Neural cell (in vitro differentiated cells): Measurements from ENCODE around the gene PPP1R15B. TPM values are rescaled to one million over a fixed set of nuclear protein-coding genes. Genes with fewer than 3 reads are reported as not detected.
A peak's percentile ranks its signal among the peaks of the same experiment; 100 is the strongest.

Source experiments
- H2AFZ ChIP-seq: fragments of 200-600, 300-800 bp; sonication (generic), shearing (Covaris generic); 2 replicates; pipeline ENCODE4 v1.6.0; 2014; ENCODE audit warnings: low read depth, mild to moderate bottlenecking, antibody characterized with exemption, low read length, moderate library complexity
- H3F3A ChIP-seq: fragments of 200-600 bp; shearing (Covaris generic); 2 replicates; pipeline ENCODE4 v1.6.1; 2016; ENCODE audit warnings: mild to moderate bottlenecking, moderate library complexity, mixed read lengths, antibody characterized with exemption, low read length; ENCODE audit not compliant: insufficient read depth, poor library complexity, severe bottlenecking
- H3K27ac ChIP-seq: fragments of 200-600, 300-800 bp; sonication (generic), shearing (Covaris generic); 2 replicates; pipeline ENCODE4 v1.5.1; 2014; ENCODE audit warnings: mild to moderate bottlenecking, low read length, moderate library complexity
- H3K27me3 ChIP-seq: fragments of 300-800, 200-600 bp; sonication (generic), shearing (Covaris generic); 2 replicates; pipeline ENCODE4 v1.6.0; 2014; ENCODE audit warnings: mild to moderate bottlenecking, low read depth, low read length, moderate library complexity; ENCODE audit not compliant: insufficient read depth
- H3K36me3 ChIP-seq: fragments of 300-800, 200-600 bp; sonication (generic), shearing (Covaris generic); 2 replicates; pipeline ENCODE4 v1.5.1; 2014; ENCODE audit warnings: mild to moderate bottlenecking, antibody characterized with exemption, low read length, moderate library complexity; ENCODE audit not compliant: insufficient read depth
- H3K4me2 ChIP-seq: fragments of 300-800, 200-600 bp; sonication (generic), shearing (Covaris generic); 2 replicates; pipeline ENCODE4 v1.6.0; 2014; ENCODE audit warnings: mild to moderate bottlenecking, low read length
- H3K4me3 ChIP-seq: fragments of 300-800, 200-600 bp; sonication (generic), shearing (Covaris generic); 2 replicates; pipeline ENCODE4 v1.5.1; 2014; ENCODE audit warnings: mild to moderate bottlenecking, low read length, moderate library complexity
- H3K79me2 ChIP-seq: fragments of 200-600 bp; shearing (Covaris generic); replicated peaks from 2 replicates; pipeline ENCODE4 v1.6.0; 2014; ENCODE audit warnings: mild to moderate bottlenecking, low read length, moderate library complexity; ENCODE audit not compliant: insufficient read depth
- H3K9ac ChIP-seq: fragments of 300-800, 200-600 bp; sonication (generic), shearing (Covaris generic); 2 replicates; pipeline ENCODE4 v1.6.1; 2016; ENCODE audit warnings: mild to moderate bottlenecking, low read length, mixed read lengths
- H3K9me2 ChIP-seq: fragments of 200-600 bp; shearing (Covaris generic); 2 replicates; pipeline ENCODE4 v1.6.1; 2016; ENCODE audit warnings: mild to moderate bottlenecking, low read length, mixed read lengths; ENCODE audit not compliant: insufficient read depth
- H3K9me3 ChIP-seq: fragments of 200-600, 300-800 bp; sonication (generic), shearing (Covaris generic); 2 replicates; pipeline ENCODE4 v1.6.1; 2016; ENCODE audit warnings: mild to moderate bottlenecking, mixed run types, low read length, moderate library complexity, mixed read lengths
- H4K20me1 ChIP-seq: fragments of 200-600 bp; shearing (Covaris generic); 2 replicates; pipeline ENCODE4 v1.6.1; 2016; ENCODE audit warnings: mild to moderate bottlenecking, mixed run types; ENCODE audit not compliant: insufficient read depth
- CTCF ChIP-seq: fragments of 450-650 bp; IDR thresholded peaks from 2 replicates; pipeline ENCODE4 v1.5.1; 2014; ENCODE audit warnings: antibody characterized with exemption, mild to moderate bottlenecking, moderate library complexity; ENCODE audit not compliant: poor library complexity, severe bottlenecking
- EP300 ChIP-seq: fragments of 450-650 bp; conservative IDR thresholded peaks from 2 replicates; pipeline ENCODE4 v1.6.1; 2014; ENCODE audit warnings: antibody characterized with exemption, mild to moderate bottlenecking, moderate library complexity; ENCODE audit not compliant: poor library complexity, severe bottlenecking
- EZH2 ChIP-seq: fragments of 200-600, 300-800 bp; shearing (Covaris generic), sonication (generic); IDR thresholded peaks from 2 replicates; pipeline ENCODE4 v1.6.1; 2014; ENCODE audit warnings: antibody characterized with exemption, low read length, borderline replicate concordance, mild to moderate bottlenecking; ENCODE audit not compliant: insufficient read depth, poor library complexity, severe bottlenecking
- MXI1 ChIP-seq: fragments of 450-650 bp; conservative IDR thresholded peaks from 2 replicates; pipeline ENCODE4 v1.6.1; 2014; ENCODE audit warnings: antibody characterized with exemption, mild to moderate bottlenecking; ENCODE audit not compliant: poor library complexity, severe bottlenecking
- POLR2AphosphoS5 ChIP-seq: IDR thresholded peaks from 2 replicates; pipeline ENCODE4 v1.6.1; 2012
- RAD21 ChIP-seq: fragments of 450-650 bp; conservative IDR thresholded peaks from 2 replicates; pipeline ENCODE4 v1.6.1; 2014; ENCODE audit warnings: antibody characterized with exemption, mild to moderate bottlenecking, moderate library complexity
- REST ChIP-seq: IDR thresholded peaks from 2 replicates; pipeline ENCODE4 v1.6.1; 2012; ENCODE audit warnings: borderline replicate concordance
- SMC3 ChIP-seq: fragments of 450-650 bp; conservative IDR thresholded peaks from 2 replicates; pipeline ENCODE4 v1.6.1; 2014; ENCODE audit warnings: antibody characterized with exemption, mild to moderate bottlenecking, moderate library complexity; ENCODE audit not compliant: poor library complexity
- TAF1 ChIP-seq: IDR thresholded peaks from 2 replicates; pipeline ENCODE4 v1.6.1; 2012; ENCODE audit warnings: low read depth
- polyA plus RNA-seq: library from polyadenylated mRNA; depleted of rRNA; stranded (reverse); fragments of >200 nt; gene quantifications from 2 replicates; pipeline ENCODE4 v1.2.3, GENCODE V29; 2014

Gene PPP1R15B
- polyA plus RNA-seq, 1 donor from 2014 or later, result 30.1 TPM

GRCh38 chr1:204405988-204406387, 5.6 kb downstream of the PPP1R15B start:
- no peak for TF ChIP-seq EZH2
- no peak for TF ChIP-seq SMC3
- TF ChIP-seq RAD21, result no peak
- TF ChIP-seq POLR2AphosphoS5, result no peak
- no peak for TF ChIP-seq REST
- no peak for TF ChIP-seq EP300
- TF ChIP-seq CTCF, result no peak
- TF ChIP-seq MXI1, result no peak
- TF ChIP-seq TAF1, result no peak
- Histone ChIP-seq H3K4me3 (peak overlapping the region; percentile 92), H2AFZ (no peak overlapping the region), H3F3A (peaks cover 2% of the 10 kb centered on the region), H3K4me2 (peak overlapping the region; percentile 71), H3K9me2 (no peaks in the 10 kb centered on the region), H4K20me1 (peaks cover 45% of the 10 kb centered on the region), H3K27ac (no peak overlapping the region), H3K36me3 (no peaks in the 10 kb centered on the region), H3K27me3 (no peaks in the 10 kb centered on the region), H3K9ac (no peak overlapping the region), H3K9me3 (no peaks in the 10 kb centered on the region), H3K79me2 (peaks cover 81% of the 10 kb centered on the region)

- Histone ChIP-seq H2AFZ (no peak overlapping the region), H3F3A (peaks cover 3% of the 10 kb centered on the region), H3K36me3 (no peaks in the 10 kb centered on the region), H3K9me3 (no peaks in the 10 kb centered on the region), H3K27ac (no peak overlapping the region), H3K4me2 (peak overlapping the region; percentile 54), H3K79me2 (peaks cover 67% of the 10 kb centered on the region), H3K27me3 (no peaks in the 10 kb centered on the region), H3K9me2 (no peaks in the 10 kb centered on the region), H4K20me1 (peaks cover 32% of the 10 kb centered on the region), H3K4me3 (peak overlapping the region; percentile 92), H3K9ac (no peak overlapping the region)
- TF ChIP-seq TAF1 (no peak), RAD21 (no peak), POLR2AphosphoS5 (no peak), CTCF (no peak), EZH2 (no peak), MXI1 (no peak), EP300 (no peak), SMC3 (no peak), REST (no peak)
Observed at GRCh38 chr1:204404629-204405028, 7.0 kb downstream of the PPP1R15B start.
